ENCODE measurements around the gene LGI1.
A peak's percentile ranks its signal among the peaks of the same experiment; 100 is the strongest.

Gene LGI1

DNA sequence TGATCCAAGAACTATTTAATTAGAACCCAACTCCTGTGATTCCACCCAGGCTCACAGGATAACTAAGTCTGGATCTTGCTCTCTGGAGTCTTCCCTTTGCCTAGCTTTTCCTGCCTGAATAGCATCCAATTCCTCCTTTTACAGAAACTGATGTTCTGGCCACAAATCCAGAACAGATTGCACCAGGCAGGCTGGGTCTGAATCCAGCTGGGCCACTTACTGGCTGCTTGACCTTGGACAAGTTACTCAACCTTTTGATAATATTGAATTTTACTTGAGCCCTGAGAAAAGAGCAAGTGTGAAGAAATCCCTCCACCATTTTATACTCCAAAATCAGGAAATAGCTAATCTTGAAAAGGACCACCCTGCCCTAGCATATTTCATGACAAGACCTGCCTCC is 80.5 kb downstream of the LGI1 start:
- intact Hi-C loops (cut with DNase I), result no loop called here

GRCh38 chr10:93841961-93842360 is 84.2 kb downstream of the LGI1 start:
- no peak for DNase-seq
- intact Hi-C loops (cut with DNase I), result no loop called here

More for the DNA sequence above, 80.5 kb downstream of the LGI1 start:
- no peak for DNase-seq

DNA sequence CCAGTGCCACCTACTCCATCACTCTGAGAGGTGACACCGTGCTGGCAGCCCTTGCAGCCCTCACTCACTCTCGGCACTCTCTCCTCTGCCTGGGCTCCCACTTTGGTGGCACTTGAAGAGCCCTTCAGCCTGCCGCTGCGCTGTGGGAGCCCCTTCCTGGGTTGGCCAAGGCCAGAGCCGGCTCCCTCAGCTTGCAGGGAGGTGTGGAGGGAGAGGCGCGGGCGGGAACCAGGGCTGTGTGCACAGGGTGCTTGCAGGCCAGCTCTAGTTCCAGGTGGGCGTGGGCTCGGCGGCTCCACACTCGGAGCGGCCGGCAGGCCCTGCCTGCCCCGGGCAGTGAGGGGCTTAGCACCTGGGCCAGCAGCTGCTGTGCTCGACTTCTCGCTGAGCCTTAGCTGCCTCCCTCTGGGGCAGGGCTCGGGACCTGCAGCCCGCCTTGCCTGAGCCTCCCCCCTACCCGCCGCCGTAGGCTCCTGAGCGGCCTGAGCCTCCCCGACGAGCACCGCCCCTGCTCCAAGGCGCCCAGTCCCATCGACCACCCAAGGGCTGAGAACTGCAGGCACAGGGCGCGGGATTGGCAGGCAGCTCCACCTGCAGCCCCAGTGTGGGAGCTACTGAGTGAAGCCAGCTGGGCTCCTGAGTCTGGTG is 87.4 kb downstream of the LGI1 start:
- intact Hi-C loops (cut with DNase I), result no loop called here

More for the DNA sequence above, 87.4 kb downstream of the LGI1 start:
- DNase-seq, result peak in 1 of 10 donors; percentile 78
